Left lung (tissue), 10 donors: Measurements from ENCODE around the gene PRR30. TPM values are rescaled to one million over a fixed set of nuclear protein-coding genes. Genes with fewer than 3 reads are reported as not detected.

Source experiments
- ATAC-seq: fragments of 200-7000 bp; cut with Tn5 transposase; one replicate; pipeline ENCODE4 v1.9.1; 2020; ENCODE audit warnings: moderate library complexity
- DNase-seq, 4 donors: peaks; one replicate each; pipeline ENCODE4 v3.0.0-alpha.2; 2013 to 2020
- H3K27ac ChIP-seq, 2 donors: fragments of 200-600 bp; sonication (generic) in 1 of 2; one replicate each; pipeline versions ENCODE4 v1.5.0 to v1.8.0; 2020 to 2021
- H3K27me3 ChIP-seq, 2 donors: fragments of 200-600 bp; sonication (generic) in 1 of 2; one replicate each; pipeline versions ENCODE4 v1.5.0 to v1.8.0; 2020 to 2021
- H3K36me3 ChIP-seq, 2 donors: fragments of 200-600 bp; sonication (generic) in 1 of 2; one replicate each; pipeline versions ENCODE4 v1.5.0 to v1.8.0; 2020 to 2021
- H3K4me1 ChIP-seq, 2 donors: fragments of 200-600 bp; one replicate each; pipeline ENCODE4 v1.8.0; 2021
- H3K4me3 ChIP-seq, 2 donors: fragments of 200-600 bp; sonication (generic) in 1 of 2; one replicate each; pipeline versions ENCODE4 v1.5.0 to v1.8.0; 2020 to 2021; ENCODE audit warnings: mild to moderate bottlenecking in 1 of 2
- H3K9me3 ChIP-seq, 2 donors: fragments of 200-600 bp; sonication (generic) in 1 of 2; one replicate each; pipeline versions ENCODE4 v1.5.0 to v1.8.0; 2020 to 2021
- intact Hi-C, 2 donors: fragments of 100-400 bp; cut with DNase I; formaldehyde crosslinking; loops; one replicate each; pipeline versions ENCODE4 v1.11.2 to v1.14.2; 2022
- polyA plus RNA-seq, 6 donors: library from polyadenylated mRNA; unstranded; fragments of 120-200 nt; gene quantifications; one replicate each; pipeline ENCODE4 v1.2.1, GENCODE V29; 2013; ENCODE audit not compliant: insufficient read length in 6 of 6
- total RNA-seq, 2 donors: library from RNA; stranded (reverse); fragmentation: NEBNext Ultra II Directional; extraction: Animal tissue kit (Norgen Biotek cat#: 25700); gene quantifications; one replicate each; pipeline ENCODE4 v1.2.1, GENCODE V29; 2021
- TF ChIP-seq, protein P1 (sequence below), 2 donors: fragments of 200-600 bp; sonication (generic) in 1 of 2; IDR thresholded peaks; one replicate each; pipeline versions ENCODE4 v1.5.0 to v1.8.0; 2021; ENCODE audit warnings: antibody characterized with exemption in 2 of 2
- donor health status: DM: no; HTN: yes; CAD: no.
- donor health status: DM: no; HTN: no; CAD: no.

PRR30 gene
- total and polyA plus RNA-seq, 8 donors, result not detected

DNA sequence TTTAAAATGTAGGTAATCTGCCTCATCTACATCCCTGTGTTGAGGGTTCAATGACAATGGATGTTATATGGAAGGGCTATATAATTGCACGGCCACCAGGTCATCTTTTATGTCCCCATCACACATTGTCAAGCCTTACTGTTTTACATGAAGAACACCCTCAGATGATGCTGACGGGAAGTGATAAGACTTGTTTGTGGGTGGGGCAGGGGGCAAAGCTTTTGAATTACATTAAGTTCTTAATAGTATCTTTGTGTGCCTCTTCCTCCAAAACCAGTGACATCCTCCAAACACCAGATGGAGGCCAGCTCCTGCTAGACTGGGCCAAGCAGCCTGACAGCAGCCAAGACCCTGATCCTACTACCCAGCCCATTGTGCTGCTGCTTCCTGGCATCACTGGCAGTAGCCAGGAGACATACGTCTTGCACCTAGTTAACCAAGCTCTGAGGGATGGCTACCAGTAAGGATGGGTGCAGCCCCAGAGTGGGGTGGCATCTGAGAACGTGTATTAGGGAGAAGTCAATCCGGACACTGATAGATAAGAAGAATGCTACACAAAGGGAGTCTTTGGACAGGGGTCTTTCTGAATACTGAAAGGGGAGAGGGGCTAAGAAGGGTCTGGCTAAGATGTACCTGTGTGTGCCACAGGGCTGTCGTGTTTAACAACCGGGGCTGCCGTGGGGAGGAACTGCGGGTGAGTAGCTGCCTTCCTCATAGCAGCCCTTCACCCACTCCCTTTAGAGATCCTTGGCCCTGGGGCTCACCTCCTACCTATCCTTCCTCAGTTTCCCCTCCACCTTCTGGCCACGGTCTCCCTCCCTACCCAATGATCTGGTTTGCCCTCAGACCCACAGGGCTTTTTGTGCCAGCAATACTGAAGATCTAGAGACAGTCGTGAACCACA is 10.3 kb downstream of the PRR30 start:
- Histone ChIP-seq H3K27ac (no peak overlapping the region), H3K4me1 (peaks cover 9 to 17% of the 10 kb centered on the region in 2 donors), H3K36me3 (peaks cover 0 to 35% of the 10 kb centered on the region in 2 donors), H3K27me3 (no peaks in the 10 kb centered on the region), H3K4me3 (no peak overlapping the region), H3K9me3 (no peaks in the 10 kb centered on the region)
- ATAC-seq (no peak), DNase-seq (no peak)
- intact Hi-C loops, result no loop called here
- TF ChIP-seq, protein P1, sequence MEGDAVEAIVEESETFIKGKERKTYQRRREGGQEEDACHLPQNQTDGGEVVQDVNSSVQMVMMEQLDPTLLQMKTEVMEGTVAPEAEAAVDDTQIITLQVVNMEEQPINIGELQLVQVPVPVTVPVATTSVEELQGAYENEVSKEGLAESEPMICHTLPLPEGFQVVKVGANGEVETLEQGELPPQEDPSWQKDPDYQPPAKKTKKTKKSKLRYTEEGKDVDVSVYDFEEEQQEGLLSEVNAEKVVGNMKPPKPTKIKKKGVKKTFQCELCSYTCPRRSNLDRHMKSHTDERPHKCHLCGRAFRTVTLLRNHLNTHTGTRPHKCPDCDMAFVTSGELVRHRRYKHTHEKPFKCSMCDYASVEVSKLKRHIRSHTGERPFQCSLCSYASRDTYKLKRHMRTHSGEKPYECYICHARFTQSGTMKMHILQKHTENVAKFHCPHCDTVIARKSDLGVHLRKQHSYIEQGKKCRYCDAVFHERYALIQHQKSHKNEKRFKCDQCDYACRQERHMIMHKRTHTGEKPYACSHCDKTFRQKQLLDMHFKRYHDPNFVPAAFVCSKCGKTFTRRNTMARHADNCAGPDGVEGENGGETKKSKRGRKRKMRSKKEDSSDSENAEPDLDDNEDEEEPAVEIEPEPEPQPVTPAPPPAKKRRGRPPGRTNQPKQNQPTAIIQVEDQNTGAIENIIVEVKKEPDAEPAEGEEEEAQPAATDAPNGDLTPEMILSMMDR (IDR thresholded peaks at IDR 0.05), result no peak

DNA sequence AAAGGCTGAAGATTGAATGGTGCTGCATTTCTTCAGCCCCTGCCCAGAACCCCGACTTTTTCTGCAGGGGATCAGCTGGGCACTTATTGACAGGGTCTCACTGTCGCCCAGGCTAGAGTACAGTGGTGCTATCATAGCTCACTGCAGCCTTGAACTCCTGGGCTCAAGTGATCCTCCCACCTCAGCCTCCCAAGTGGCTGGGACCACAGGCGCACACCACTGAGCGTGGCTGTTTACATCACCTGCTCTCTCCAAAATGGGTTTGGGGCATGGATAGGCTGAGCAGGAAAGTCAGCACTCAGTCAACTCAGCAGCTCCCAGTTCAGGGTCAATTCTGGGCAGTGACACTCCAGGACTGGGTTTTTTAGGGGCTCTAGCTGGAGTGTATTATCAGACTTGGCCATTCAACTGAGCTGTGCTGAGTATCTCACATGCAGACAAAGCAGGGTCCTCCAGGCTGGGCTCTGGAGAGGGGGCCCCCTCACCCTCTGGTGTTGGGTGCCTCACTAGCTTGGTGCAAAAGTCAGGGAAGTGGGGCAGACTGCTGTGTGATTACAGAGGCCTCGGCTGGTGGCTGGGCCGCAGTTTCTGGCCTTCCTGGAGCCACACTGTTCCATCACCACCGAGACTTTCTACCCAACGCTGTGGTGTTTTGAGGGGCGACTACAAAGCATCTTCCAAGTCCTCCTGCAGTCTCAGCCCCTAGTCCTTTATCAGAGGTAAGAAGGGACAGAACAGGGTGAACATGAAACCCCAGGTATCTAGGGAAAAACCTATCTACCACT is 11.1 kb downstream of the PRR30 start:
- TF ChIP-seq, protein P1 (IDR thresholded peaks at IDR 0.05), result no peak
- intact Hi-C loops, result no loop called here

DNA sequence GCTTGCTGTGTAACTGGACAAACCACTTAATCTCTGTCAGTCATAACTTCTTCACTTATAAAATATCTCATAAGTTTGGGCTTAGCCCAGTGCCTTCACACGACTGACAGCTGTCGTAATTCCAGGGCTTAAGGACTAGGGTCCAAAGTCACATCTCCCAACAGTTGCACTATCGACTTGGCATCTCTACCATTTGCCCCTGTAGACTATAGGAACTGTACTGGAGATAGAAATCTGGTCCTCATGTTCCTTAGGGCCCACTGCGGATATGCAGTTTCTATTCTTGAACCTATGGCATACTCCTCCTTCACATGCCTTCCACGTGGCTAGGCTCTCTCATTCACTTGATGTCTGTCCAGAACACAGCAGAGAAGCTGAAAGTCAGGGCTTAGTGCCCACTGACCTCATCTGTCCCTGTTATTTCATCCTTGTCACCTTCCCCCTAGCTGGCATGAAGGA is 12.9 kb downstream of the PRR30 start:
- TF ChIP-seq, protein P1 (IDR thresholded peaks at IDR 0.05), result no peak
- Histone ChIP-seq H3K27me3 (no peaks in the 10 kb centered on the region), H3K27ac (no peak overlapping the region)

More for the DNA sequence above, 11.1 kb downstream of the PRR30 start:
- ATAC-seq (no peak), DNase-seq (no peak)
- no peaks in the 10 kb centered on the region for H3K27me3 ChIP-seq
- peaks cover 3 to 14% of the 10 kb centered on the region in 2 donors for H3K4me1 ChIP-seq
- H3K4me3 ChIP-seq, result no peak overlapping the region
- H3K27ac ChIP-seq, result no peak overlapping the region
- peaks cover 0 to 35% of the 10 kb centered on the region in 2 donors for H3K36me3 ChIP-seq
- no peaks in the 10 kb centered on the region for H3K9me3 ChIP-seq

DNA sequence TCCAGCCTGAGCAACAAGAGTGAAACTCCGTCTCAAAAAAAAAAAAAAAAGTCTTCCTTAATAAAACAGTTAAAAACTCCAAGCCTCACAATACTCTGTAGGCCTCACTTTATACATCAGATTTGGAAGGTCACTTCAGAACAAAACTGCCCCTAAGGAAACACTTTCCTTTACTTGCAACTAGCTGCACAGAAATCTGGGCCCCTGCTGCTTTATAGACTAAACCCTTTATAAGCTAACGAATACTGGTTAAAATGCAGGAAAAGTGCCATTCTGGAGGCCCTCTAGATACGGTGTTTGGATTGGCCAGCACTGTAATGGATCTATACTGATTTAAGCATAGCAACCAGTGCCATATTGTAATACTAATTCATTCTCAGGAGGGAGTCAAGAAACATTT is 14.1 kb downstream of the PRR30 start:
- Histone ChIP-seq H3K4me1 (peaks cover 0 to 15% of the 10 kb centered on the region in 2 donors), H3K27ac (no peak overlapping the region), H3K4me3 (no peak overlapping the region), H3K9me3 (no peaks in the 10 kb centered on the region), H3K36me3 (peaks cover 0 to 9% of the 10 kb centered on the region in 2 donors), H3K27me3 (peaks cover 0 to 6% of the 10 kb centered on the region in 2 donors)
- intact Hi-C loops, result no loop called here
- TF ChIP-seq, protein P1 (IDR thresholded peaks at IDR 0.05), result no peak
- no peak for ATAC-seq
- no peak for DNase-seq

More for the DNA sequence above, 12.9 kb downstream of the PRR30 start:
- DNase-seq (no peak), ATAC-seq (no peak)
- H3K4me1 ChIP-seq, result peaks cover 0 to 15% of the 10 kb centered on the region in 2 donors
- H3K36me3 ChIP-seq, result peaks cover 0 to 20% of the 10 kb centered on the region in 2 donors
- H3K9me3 ChIP-seq, result no peaks in the 10 kb centered on the region
- no peak overlapping the region for H3K4me3 ChIP-seq
- intact Hi-C loops, result no loop called here
